K562 (cell line): ENCODE data around the gene SMC5. TPM values are rescaled to one million over a fixed set of nuclear protein-coding genes. Genes with fewer than 3 reads are reported as not detected.

Experiments used
- ATF1 ChIP-seq, 2 experiments: fragments of 450-650 bp in 1 of 2; IDR thresholded peaks; 2 replicates each; pipeline ENCODE4 v1.6.1; 2016; ENCODE audit warnings: missing compliant biosample characterization in 1 of 2, missing genetic modification characterization in 1 of 2
- ELF2 ChIP-seq: fragments of 250-450 bp; sonication (Bioruptor Pico); IDR thresholded peaks from 2 replicates; pipeline ENCODE4 v1.5.0; 2021; ENCODE audit warnings: mild to moderate bottlenecking
- HDAC1 ChIP-seq, 2 experiments: fragments of 450-650 bp; IDR thresholded peaks; 2 replicates each; pipeline ENCODE4 v1.6.1; 2016 to 2017; ENCODE audit warnings: inconsistent platforms in 1 of 2, mild to moderate bottlenecking in 1 of 2, moderate library complexity in 1 of 2
- HNRNPH1 ChIP-seq: fragments of 200-400 bp; formaldehyde crosslinking; optimal IDR thresholded peaks from 2 replicates; pipeline ENCODE3; 2017; ENCODE audit warnings: low read depth, mild to moderate bottlenecking, low read length, moderate library complexity
- MEF2A ChIP-seq: IDR thresholded peaks from 2 replicates; pipeline ENCODE4 v1.6.1; 2011; ENCODE audit warnings: low read depth, mild to moderate bottlenecking, low read length, moderate library complexity; ENCODE audit not compliant: control insufficient read depth
- NELFE ChIP-seq: IDR thresholded peaks from 2 replicates; pipeline ENCODE4 v1.6.1; 2011; ENCODE audit warnings: mild to moderate bottlenecking; ENCODE audit not compliant: insufficient read depth, insufficient read length
- NFIC ChIP-seq: fragments of 450-650 bp; IDR thresholded peaks from 2 replicates; pipeline ENCODE4 v1.6.1; 2017; ENCODE audit warnings: mild to moderate bottlenecking, inconsistent platforms
- RBM25 ChIP-seq: fragments of 200-400 bp; formaldehyde crosslinking; IDR thresholded peaks from 2 replicates; pipeline ENCODE4 v1.6.1; 2018; ENCODE audit warnings: low read length, low read depth, moderate library complexity; ENCODE audit not compliant: severe bottlenecking
- RNF2 ChIP-seq: sonication (generic); IDR thresholded peaks from 2 replicates; pipeline ENCODE4 v1.6.1; 2016
- SRF ChIP-seq, 2 experiments: fragments of 250-450, 450-650 bp in 1 of 2; sonication (Bioruptor Pico) in 1 of 2; sonication (generic) in 1 of 2; formaldehyde crosslinking; IDR thresholded peaks; 2 replicates each; pipeline versions ENCODE4 v1.5.0 to v1.5.1; 2020 to 2022; ENCODE audit warnings: mild to moderate bottlenecking in 1 of 2, missing genetic modification reagents in 1 of 2
- SUPT5H ChIP-seq: fragments of 450-650 bp; IDR thresholded peaks from 2 replicates; pipeline ENCODE4 v1.6.1; 2016
- ZNF140 ChIP-seq: fragments of 250-450 bp; sonication (Bioruptor Pico); IDR thresholded peaks from 2 replicates; pipeline ENCODE4 v1.8.0; 2021; ENCODE audit warnings: moderate library complexity, mild to moderate bottlenecking, inconsistent platforms
- ZSCAN29 ChIP-seq: fragments of 450-650 bp; IDR thresholded peaks from 2 replicates; pipeline ENCODE4 v1.6.1; 2017
- polyA plus RNA-seq, 8 experiments: library from polyadenylated mRNA; depleted of rRNA in 4 of 8; stranded (reverse) in 5 of 8; unstranded in 3 of 8; fragments of >200 nt; fragmentation: Nextera tagmentation in 2 of 8; fragmentation: Illumina TruSeq in 1 of 8; extraction: Ambion mirVana in 2 of 8; extraction: Trizol in 1 of 8; gene quantifications; 2 replicates each; pipeline versions ENCODE4 v1.2.1 to v1.2.3, GENCODE V29; 2011 to 2014; ENCODE audit warnings: inconsistent platforms in 1 of 8, missing spikeins in 1 of 8
- total RNA-seq, 7 experiments: library from RNA; depleted of rRNA in 6 of 7; stranded (reverse); fragments of >200 nt in 6 of 7; fragmentation: Illumina TruSeq in 2 of 7; extraction: Trizol in 2 of 7; gene quantifications; 2 replicates each; pipeline versions ENCODE4 v1.2.1 to v1.2.3, GENCODE V29; 2011 to 2021; ENCODE audit warnings: low replicate concordance in 1 of 7
- TF ChIP-seq, protein P1 (sequence below): fragments of 450-650 bp; formaldehyde crosslinking; conservative IDR thresholded peaks from 2 replicates; pipeline ENCODE4 v1.4.0; 2022; ENCODE audit warnings: mild to moderate bottlenecking, missing genetic modification characterization
- TF ChIP-seq, protein P2 (sequence below): IDR thresholded peaks from 2 replicates; pipeline ENCODE4 v1.6.1; 2011; ENCODE audit warnings: borderline replicate concordance, low read depth, mild to moderate bottlenecking, moderate library complexity, low read length; ENCODE audit not compliant: insufficient read depth, poor library complexity, severe bottlenecking
- TF ChIP-seq, protein P3 (sequence below): sonication (generic); formaldehyde crosslinking; IDR thresholded peaks from 2 replicates; pipeline ENCODE4 v1.8.1; 2023; ENCODE audit warnings: mild to moderate bottlenecking, missing genetic modification reagents
- TF ChIP-seq, protein P4 (sequence below): fragments of 450-650 bp; formaldehyde crosslinking; IDR thresholded peaks from 2 replicates; pipeline ENCODE4 v1.4.0; 2022; ENCODE audit warnings: missing genetic modification characterization
- TF ChIP-seq, protein P5 (sequence below): fragments of 450-650 bp; IDR thresholded peaks from 2 replicates; pipeline ENCODE4 v1.6.1; 2017; ENCODE audit warnings: antibody characterized with exemption
- TF ChIP-seq, protein P6 (sequence below): fragments of 450-650 bp; IDR thresholded peaks from 2 replicates; pipeline ENCODE4 v1.6.1; 2016; ENCODE audit warnings: low read depth, mild to moderate bottlenecking, moderate library complexity

SMC5 gene
- total and polyA plus RNA-seq, 9 of the 15 experiments (the other 6 are each of a cell fraction or from before 2014, with no cell fraction given) = 3.5 to 43.2 (median 21.4) TPM

DNA sequence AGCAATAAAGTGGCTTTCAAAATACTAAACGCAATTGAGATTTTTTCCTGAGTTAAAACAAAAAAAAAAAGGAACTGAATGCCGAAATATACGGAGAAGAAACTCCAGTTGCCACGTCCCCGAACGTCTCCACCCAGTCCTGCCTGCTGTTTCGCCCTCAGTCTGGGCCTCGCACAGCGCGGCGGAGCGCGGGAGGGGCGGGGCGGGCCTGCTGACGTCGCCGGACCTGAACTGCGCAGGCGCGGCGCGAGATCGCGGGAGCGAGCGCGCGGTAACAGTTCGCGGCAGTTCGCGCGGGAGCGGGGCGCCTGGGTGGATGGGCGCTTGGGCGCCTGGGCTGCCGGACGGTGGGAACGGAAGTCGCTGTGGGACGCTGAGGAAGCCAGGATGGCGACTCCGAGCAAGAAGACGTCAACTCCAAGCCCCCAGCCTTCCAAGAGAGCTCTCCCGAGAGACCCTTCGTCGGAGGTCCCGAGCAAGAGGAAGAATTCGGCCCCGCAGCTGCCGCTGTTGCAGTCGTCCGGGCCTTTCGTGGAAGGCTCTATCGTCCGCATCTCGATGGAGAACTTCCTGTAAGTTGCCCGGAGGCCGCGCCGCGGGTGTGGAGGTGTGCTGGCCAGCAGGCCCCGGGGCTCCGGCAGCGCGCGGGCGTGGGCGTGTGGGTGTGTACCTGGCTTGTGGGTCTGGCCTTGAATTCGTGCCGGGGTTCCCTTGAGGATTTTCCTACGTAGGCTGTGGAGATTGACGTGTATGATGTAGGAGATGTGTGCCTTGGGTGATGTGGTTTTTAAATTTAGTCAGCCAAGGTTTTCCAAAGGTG lies at the start of gene SMC5 (continued):
- TF ChIP-seq, protein P1, sequence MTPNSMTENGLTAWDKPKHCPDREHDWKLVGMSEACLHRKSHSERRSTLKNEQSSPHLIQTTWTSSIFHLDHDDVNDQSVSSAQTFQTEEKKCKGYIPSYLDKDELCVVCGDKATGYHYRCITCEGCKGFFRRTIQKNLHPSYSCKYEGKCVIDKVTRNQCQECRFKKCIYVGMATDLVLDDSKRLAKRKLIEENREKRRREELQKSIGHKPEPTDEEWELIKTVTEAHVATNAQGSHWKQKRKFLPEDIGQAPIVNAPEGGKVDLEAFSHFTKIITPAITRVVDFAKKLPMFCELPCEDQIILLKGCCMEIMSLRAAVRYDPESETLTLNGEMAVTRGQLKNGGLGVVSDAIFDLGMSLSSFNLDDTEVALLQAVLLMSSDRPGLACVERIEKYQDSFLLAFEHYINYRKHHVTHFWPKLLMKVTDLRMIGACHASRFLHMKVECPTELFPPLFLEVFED (CRISPR knock-in tag) = no peak
- TF ChIP-seq, protein P2, sequence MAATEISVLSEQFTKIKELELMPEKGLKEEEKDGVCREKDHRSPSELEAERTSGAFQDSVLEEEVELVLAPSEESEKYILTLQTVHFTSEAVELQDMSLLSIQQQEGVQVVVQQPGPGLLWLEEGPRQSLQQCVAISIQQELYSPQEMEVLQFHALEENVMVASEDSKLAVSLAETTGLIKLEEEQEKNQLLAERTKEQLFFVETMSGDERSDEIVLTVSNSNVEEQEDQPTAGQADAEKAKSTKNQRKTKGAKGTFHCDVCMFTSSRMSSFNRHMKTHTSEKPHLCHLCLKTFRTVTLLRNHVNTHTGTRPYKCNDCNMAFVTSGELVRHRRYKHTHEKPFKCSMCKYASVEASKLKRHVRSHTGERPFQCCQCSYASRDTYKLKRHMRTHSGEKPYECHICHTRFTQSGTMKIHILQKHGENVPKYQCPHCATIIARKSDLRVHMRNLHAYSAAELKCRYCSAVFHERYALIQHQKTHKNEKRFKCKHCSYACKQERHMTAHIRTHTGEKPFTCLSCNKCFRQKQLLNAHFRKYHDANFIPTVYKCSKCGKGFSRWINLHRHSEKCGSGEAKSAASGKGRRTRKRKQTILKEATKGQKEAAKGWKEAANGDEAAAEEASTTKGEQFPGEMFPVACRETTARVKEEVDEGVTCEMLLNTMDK = no peak
- no peak for TF ChIP-seq MEF2A
- no peak for TF ChIP-seq HNRNPH1
- TF ChIP-seq, protein P3, sequence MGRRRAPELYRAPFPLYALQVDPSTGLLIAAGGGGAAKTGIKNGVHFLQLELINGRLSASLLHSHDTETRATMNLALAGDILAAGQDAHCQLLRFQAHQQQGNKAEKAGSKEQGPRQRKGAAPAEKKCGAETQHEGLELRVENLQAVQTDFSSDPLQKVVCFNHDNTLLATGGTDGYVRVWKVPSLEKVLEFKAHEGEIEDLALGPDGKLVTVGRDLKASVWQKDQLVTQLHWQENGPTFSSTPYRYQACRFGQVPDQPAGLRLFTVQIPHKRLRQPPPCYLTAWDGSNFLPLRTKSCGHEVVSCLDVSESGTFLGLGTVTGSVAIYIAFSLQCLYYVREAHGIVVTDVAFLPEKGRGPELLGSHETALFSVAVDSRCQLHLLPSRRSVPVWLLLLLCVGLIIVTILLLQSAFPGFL (CRISPR knock-in tag) = no peak
- peak; percentile 87 for TF ChIP-seq RBM25
- peak; percentile 53; the same call in 1 of the 2 replicates for TF ChIP-seq ELF2 (CRISPR knock-in tag)
- peak; percentile 90 for TF ChIP-seq SUPT5H
- TF ChIP-seq ZNF140 (CRISPR knock-in tag) = no peak
- TF ChIP-seq, protein P4, sequence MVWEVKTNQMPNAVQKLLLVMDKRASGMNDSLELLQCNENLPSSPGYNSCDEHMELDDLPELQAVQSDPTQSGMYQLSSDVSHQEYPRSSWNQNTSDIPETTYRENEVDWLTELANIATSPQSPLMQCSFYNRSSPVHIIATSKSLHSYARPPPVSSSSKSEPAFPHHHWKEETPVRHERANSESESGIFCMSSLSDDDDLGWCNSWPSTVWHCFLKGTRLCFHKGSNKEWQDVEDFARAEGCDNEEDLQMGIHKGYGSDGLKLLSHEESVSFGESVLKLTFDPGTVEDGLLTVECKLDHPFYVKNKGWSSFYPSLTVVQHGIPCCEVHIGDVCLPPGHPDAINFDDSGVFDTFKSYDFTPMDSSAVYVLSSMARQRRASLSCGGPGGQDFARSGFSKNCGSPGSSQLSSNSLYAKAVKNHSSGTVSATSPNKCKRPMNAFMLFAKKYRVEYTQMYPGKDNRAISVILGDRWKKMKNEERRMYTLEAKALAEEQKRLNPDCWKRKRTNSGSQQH (CRISPR knock-in tag) = no peak
- TF ChIP-seq, protein P5, sequence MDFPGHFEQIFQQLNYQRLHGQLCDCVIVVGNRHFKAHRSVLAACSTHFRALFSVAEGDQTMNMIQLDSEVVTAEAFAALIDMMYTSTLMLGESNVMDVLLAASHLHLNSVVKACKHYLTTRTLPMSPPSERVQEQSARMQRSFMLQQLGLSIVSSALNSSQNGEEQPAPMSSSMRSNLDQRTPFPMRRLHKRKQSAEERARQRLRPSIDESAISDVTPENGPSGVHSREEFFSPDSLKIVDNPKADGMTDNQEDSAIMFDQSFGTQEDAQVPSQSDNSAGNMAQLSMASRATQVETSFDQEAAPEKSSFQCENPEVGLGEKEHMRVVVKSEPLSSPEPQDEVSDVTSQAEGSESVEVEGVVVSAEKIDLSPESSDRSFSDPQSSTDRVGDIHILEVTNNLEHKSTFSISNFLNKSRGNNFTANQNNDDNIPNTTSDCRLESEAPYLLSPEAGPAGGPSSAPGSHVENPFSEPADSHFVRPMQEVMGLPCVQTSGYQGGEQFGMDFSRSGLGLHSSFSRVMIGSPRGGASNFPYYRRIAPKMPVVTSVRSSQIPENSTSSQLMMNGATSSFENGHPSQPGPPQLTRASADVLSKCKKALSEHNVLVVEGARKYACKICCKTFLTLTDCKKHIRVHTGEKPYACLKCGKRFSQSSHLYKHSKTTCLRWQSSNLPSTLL = no peak
- TF ChIP-seq NFIC = peak; percentile 52; the same call in 1 of the 2 replicates
- TF ChIP-seq RNF2 = no peak
- TF ChIP-seq SRF (CRISPR knock-in tag; IDR thresholded peaks at IDR 0.05) = no peak
- TF ChIP-seq ZSCAN29 = no peak
- TF ChIP-seq HDAC1 (IDR thresholded peaks at IDR 0.05) = peak in 1 of 2 experiments; percentile 80; a peak in 2 of 4 replicates
- no peak for TF ChIP-seq NELFE
- TF ChIP-seq ATF1 (CRISPR knock-in tag; IDR thresholded peaks at IDR 0.05) = no peak
- peak; percentile 68 for TF ChIP-seq ATF1 (tag; IDR thresholded peaks at IDR 0.05)
- TF ChIP-seq, protein P6, sequence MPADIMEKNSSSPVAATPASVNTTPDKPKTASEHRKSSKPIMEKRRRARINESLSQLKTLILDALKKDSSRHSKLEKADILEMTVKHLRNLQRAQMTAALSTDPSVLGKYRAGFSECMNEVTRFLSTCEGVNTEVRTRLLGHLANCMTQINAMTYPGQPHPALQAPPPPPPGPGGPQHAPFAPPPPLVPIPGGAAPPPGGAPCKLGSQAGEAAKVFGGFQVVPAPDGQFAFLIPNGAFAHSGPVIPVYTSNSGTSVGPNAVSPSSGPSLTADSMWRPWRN = no peak
